Glutamatergic neuron (in vitro differentiated cells): ENCODE measurements around the gene TRRAP. TPM values are rescaled to one million over a fixed set of nuclear protein-coding genes. Genes with fewer than 3 reads are reported as not detected.
A peak's percentile ranks its signal among the peaks of the same experiment; 100 is the strongest.

ENCODE experiments used
- DNase-seq: peaks from one replicate; pipeline ENCODE4 v3.0.0; 2022
- H3K27ac Mint-ChIP-seq: one replicate; pipeline ENCODE4 v1.8.0; 2020; ENCODE audit warnings: mild to moderate bottlenecking, mixed read lengths, inconsistent platforms; ENCODE audit not compliant: unreplicated experiment
- H3K27me3 Mint-ChIP-seq: one replicate; pipeline ENCODE4 v1.8.0; 2020; ENCODE audit warnings: mild to moderate bottlenecking, moderate library complexity, mixed read lengths, inconsistent platforms; ENCODE audit not compliant: unreplicated experiment
- H3K36me3 Mint-ChIP-seq: one replicate; pipeline ENCODE4 v1.8.0; 2020; ENCODE audit warnings: mild to moderate bottlenecking, mixed read lengths, inconsistent platforms; ENCODE audit not compliant: unreplicated experiment
- H3K4me1 Mint-ChIP-seq: one replicate; pipeline ENCODE4 v1.8.0; 2020; ENCODE audit warnings: mild to moderate bottlenecking, low read depth, mixed read lengths, inconsistent platforms; ENCODE audit not compliant: unreplicated experiment
- H3K4me3 Mint-ChIP-seq: one replicate; pipeline ENCODE4 v1.8.0; 2020; ENCODE audit warnings: mild to moderate bottlenecking, mixed read lengths, inconsistent platforms; ENCODE audit not compliant: unreplicated experiment
- H3K9me3 Mint-ChIP-seq: one replicate; pipeline ENCODE4 v1.8.0; 2020; ENCODE audit warnings: mild to moderate bottlenecking, moderate library complexity, mixed read lengths, inconsistent platforms; ENCODE audit not compliant: unreplicated experiment
- CTCF ChIP-seq: fragments of 200-600 bp; sonication (generic); IDR thresholded peaks from one replicate; pipeline ENCODE4 v1.5.0; 2021; ENCODE audit not compliant: partially characterized antibody, unreplicated experiment
- total RNA-seq: library from RNA; stranded (reverse); fragmentation: NEBNext Ultra II Directional; extraction: Animal tissue kit (Norgen Biotek cat#: 25700); gene quantifications from one replicate; pipeline ENCODE4 v1.2.1, GENCODE V29; 2021; ENCODE audit not compliant: unreplicated experiment

The TRRAP gene
- total RNA-seq, 1 donor from 2014 or later: 68.7 TPM

DNA sequence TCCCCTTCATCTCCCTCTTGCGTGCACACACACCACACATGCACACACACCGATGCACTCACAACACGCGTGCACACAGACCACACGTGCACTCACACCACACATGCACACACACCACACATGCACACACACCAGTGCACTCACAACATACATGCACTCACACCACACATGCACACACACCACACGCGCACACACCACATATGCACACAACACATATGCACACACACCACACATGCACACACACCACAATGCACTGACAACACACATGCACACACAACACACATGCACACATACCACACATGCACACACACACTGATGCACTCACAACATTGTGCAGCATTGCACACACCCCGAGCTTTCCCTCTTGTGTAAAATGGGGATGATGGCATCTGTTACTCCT, 68.1 kb downstream of the TRRAP start:
- Mint-ChIP-seq H3K36me3 (no peaks in the 10 kb centered on the region), H3K27me3 (no peaks in the 10 kb centered on the region), H3K4me1 (no peaks in the 10 kb centered on the region), H3K27ac (peak overlapping the region; percentile 70), H3K4me3 (no peak overlapping the region), H3K9me3 (peaks cover 2% of the 10 kb centered on the region)
- no peak for TF ChIP-seq CTCF
- no peak for DNase-seq

DNA sequence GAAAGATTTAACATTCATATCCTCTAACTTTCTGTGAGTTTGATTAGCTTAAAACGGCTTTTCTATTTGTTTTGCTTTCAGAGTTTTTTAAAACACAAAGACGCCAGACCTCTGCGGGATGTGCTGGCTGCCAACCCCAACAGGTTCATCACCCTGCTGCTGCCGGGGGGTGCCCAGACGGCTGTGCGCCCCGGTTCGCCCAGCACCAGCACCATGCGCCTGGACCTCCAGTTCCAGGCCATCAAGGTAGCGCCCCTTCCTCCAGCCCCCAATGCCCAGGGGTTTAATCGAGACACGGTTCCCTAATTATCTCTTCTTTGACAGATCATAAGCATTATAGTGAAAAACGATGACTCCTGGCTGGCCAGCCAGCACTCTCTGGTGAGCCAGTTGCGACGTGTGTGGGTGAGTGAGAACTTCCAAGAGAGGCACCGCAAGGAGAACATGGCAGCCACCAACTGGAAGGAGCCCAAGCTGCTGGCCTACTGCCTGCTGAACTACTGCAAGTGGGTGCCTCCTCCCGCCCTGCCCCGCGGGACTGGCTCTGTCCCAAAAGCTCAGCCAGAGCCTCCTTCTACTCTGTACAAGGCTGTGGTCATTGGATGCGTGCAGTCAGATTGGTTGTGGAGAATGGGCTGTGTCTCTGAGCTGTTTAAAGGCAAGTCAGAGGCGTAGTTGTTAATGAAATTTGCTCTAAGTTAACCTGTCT, 71.2 kb downstream of the TRRAP start:
- Mint-ChIP-seq H3K27ac (no peak overlapping the region), H3K4me1 (no peaks in the 10 kb centered on the region), H3K4me3 (no peak overlapping the region), H3K27me3 (no peaks in the 10 kb centered on the region), H3K36me3 (peaks cover 4% of the 10 kb centered on the region), H3K9me3 (peaks cover 3% of the 10 kb centered on the region)
- no peak for DNase-seq
- TF ChIP-seq CTCF: no peak

GRCh38 chr7:98955992-98956391, 77.7 kb downstream of the TRRAP start:
- H3K27ac Mint-ChIP-seq: no peak overlapping the region
- no peak for TF ChIP-seq CTCF
- no peak overlapping the region for H3K4me3 Mint-ChIP-seq
- peaks cover 2% of the 10 kb centered on the region for H3K9me3 Mint-ChIP-seq
- peaks cover 9% of the 10 kb centered on the region for H3K36me3 Mint-ChIP-seq
- no peaks in the 10 kb centered on the region for H3K4me1 Mint-ChIP-seq
- no peaks in the 10 kb centered on the region for H3K27me3 Mint-ChIP-seq
- DNase-seq: no peak

DNA sequence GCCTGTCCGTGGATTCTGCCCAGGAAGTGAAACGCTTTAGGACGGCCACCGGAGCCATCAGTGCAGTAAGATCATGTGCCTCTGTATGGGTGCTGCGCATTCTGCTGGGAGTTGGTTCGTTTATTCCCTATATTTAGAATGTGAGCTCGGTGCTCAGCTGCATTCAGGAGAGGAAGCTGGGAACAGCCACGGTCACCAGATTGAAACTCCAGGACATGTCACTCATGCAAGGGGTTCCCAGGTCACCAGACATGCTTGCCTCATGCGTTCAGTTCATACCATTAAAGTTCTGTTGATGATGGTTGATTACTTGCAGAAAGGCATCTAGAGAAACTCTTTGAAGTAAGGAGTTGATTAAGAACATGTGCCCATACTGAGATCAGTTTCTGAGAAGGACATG, 78.1 kb downstream of the TRRAP start:
- H3K4me3 Mint-ChIP-seq: no peak overlapping the region
- H3K27me3 Mint-ChIP-seq: no peaks in the 10 kb centered on the region
- no peak overlapping the region for H3K27ac Mint-ChIP-seq
- H3K9me3 Mint-ChIP-seq: peaks cover 2% of the 10 kb centered on the region
- no peak for TF ChIP-seq CTCF
- H3K4me1 Mint-ChIP-seq: no peaks in the 10 kb centered on the region
- no peak for DNase-seq
- H3K36me3 Mint-ChIP-seq: peaks cover 9% of the 10 kb centered on the region

GRCh38 chr7:98956937-98957336, 78.6 kb downstream of the TRRAP start:
- peaks cover 9% of the 10 kb centered on the region for H3K36me3 Mint-ChIP-seq
- H3K4me3 Mint-ChIP-seq: no peak overlapping the region
- no peaks in the 10 kb centered on the region for H3K27me3 Mint-ChIP-seq
- H3K4me1 Mint-ChIP-seq: no peaks in the 10 kb centered on the region
- TF ChIP-seq CTCF: no peak
- H3K9me3 Mint-ChIP-seq: peaks cover 2% of the 10 kb centered on the region
- no peak overlapping the region for H3K27ac Mint-ChIP-seq
- DNase-seq: no peak
